ENCODE results near the gene IDE.

DNA sequence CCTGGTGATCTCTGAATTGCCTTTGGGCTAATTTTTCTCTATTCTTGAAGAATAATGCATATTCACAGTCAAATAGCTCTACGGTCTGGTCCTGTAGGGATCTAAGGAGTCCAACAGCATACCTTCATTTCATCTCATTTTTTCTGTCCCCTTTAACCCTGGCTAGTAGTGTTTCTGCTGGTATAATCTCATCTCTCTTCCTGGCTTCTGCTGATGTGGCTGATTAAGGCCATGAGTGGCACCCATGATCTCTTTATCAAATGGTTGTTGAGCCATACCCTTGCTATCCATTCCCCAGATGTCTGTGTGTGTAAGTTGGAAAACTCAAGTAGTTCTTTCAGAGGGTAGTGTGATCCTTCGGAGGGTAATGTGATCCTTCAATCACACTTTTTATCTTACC lies 163.4 kb downstream of the IDE start:
- TF ChIP-seq POLR2A (IDR thresholded peaks at IDR 0.05; ENCODE audit: low read depth, low read length) (no peak), POLR2AphosphoS5 (IDR thresholded peaks at IDR 0.05; ENCODE audit: low read depth, low read length) (no peak), TAF1 (IDR thresholded peaks at IDR 0.05; ENCODE audit: borderline replicate concordance, low read depth, low read length) (no peak)

Data from GM12892 (cell line).